ENCODE measurements around the gene BTBD8. TPM values are rescaled to one million over a fixed set of nuclear protein-coding genes. Genes with fewer than 3 reads are reported as not detected.

The BTBD8 gene
- total and polyA plus RNA-seq, 10 donors = 0.52 to 6.9 (median 3.9) TPM

DNA sequence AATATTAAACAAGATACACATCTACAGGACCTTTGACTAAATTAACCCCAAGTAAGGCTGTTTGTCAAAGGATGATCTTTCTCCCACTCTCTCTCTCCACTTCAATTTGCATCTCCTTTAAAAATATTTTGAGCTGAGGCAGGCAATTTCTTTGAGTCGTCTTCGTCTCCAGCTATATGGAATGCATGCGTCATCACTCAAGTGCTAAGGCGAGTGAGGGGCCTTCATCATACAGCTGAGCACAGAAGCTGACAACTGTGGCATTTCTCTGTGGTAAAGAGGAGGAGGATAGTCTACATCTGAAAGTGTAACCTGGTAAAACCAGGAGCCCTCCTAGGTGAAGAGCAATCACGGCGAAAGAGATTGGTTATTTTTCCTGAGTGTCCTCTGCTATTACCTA, 42.7 kb upstream of the BTBD8 start:
- 79 to 88% (median 86%) methylated on average over 6 of the region's 6 CpGs for WGBS, 5 donors
- no peaks in the 10 kb centered on the region for H3K9me3 ChIP-seq
- H3K27me3 ChIP-seq (replicated peaks in 1 of 7) = no peaks in the 10 kb centered on the region
- intact Hi-C loops (cut with DNase I; ENCODE audit: low total_unique reads) = no loop called here
- H3K4me1 ChIP-seq = no peaks in the 10 kb centered on the region
- no peak overlapping the region for H3K27ac ChIP-seq
- no peaks in the 10 kb centered on the region for H3K36me3 ChIP-seq
- no peak for TF ChIP-seq POLR2A (IDR thresholded peaks at IDR 0.05)
- TF ChIP-seq POLR2AphosphoS5 (IDR thresholded peaks at IDR 0.05) = no peak
- TF ChIP-seq, protein P1, sequence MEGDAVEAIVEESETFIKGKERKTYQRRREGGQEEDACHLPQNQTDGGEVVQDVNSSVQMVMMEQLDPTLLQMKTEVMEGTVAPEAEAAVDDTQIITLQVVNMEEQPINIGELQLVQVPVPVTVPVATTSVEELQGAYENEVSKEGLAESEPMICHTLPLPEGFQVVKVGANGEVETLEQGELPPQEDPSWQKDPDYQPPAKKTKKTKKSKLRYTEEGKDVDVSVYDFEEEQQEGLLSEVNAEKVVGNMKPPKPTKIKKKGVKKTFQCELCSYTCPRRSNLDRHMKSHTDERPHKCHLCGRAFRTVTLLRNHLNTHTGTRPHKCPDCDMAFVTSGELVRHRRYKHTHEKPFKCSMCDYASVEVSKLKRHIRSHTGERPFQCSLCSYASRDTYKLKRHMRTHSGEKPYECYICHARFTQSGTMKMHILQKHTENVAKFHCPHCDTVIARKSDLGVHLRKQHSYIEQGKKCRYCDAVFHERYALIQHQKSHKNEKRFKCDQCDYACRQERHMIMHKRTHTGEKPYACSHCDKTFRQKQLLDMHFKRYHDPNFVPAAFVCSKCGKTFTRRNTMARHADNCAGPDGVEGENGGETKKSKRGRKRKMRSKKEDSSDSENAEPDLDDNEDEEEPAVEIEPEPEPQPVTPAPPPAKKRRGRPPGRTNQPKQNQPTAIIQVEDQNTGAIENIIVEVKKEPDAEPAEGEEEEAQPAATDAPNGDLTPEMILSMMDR (IDR thresholded peaks at IDR 0.05 in 8 of 11, conservative IDR thresholded peaks at IDR 0.05 in 3 of 11) = no peak
- no peak for DNase-seq
- H3K4me3 ChIP-seq = no peak overlapping the region

DNA sequence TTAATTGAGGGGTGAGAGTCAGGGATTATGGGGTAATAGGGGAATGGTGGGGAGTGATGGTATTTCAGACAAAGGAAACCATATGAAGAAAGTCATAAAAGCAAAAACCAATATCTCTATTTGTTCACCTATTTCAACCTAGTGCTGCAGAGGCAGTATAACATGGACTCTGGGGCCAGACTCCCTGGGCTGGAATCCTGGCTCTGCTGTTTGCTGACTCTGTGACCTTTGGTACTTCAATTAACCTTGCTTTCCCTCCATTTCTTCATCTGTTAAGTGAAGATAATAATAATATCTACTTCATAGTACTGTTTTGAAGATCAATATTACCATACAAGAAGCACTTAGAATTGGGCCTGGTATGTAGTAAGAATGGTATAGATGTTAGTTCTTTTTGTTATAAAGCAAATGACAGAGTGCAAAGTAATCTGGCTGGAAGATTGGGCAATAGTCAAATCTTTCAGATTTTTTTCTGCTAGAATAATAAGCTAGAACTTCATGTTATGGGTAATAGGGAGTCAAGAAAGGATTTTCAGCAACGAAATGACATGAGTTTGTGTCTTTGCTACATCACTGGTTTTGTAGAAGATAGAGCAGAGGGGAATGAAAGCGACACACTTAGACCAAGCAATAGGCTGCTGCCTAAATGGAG, 41.3 kb upstream of the BTBD8 start:
- H3K9me3 ChIP-seq = no peaks in the 10 kb centered on the region
- H3K27me3 ChIP-seq (replicated peaks in 1 of 7) = no peaks in the 10 kb centered on the region
- H3K4me1 ChIP-seq = no peaks in the 10 kb centered on the region
- TF ChIP-seq POLR2A (IDR thresholded peaks at IDR 0.05) (no peak), POLR2AphosphoS5 (IDR thresholded peaks at IDR 0.05) (no peak)
- TF ChIP-seq, protein P1 (IDR thresholded peaks at IDR 0.05 in 8 of 11, conservative IDR thresholded peaks at IDR 0.05 in 3 of 11) = no peak
- no peak overlapping the region for H3K27ac ChIP-seq
- no peaks in the 10 kb centered on the region for H3K36me3 ChIP-seq
- 81 to 88% (median 87%) methylated on average over 2 of the region's 2 CpGs for WGBS, 5 donors
- intact Hi-C loops (cut with DNase I; ENCODE audit: low total_unique reads) = no loop called here
- H3K4me3 ChIP-seq = no peak overlapping the region
- no peak for DNase-seq

DNA sequence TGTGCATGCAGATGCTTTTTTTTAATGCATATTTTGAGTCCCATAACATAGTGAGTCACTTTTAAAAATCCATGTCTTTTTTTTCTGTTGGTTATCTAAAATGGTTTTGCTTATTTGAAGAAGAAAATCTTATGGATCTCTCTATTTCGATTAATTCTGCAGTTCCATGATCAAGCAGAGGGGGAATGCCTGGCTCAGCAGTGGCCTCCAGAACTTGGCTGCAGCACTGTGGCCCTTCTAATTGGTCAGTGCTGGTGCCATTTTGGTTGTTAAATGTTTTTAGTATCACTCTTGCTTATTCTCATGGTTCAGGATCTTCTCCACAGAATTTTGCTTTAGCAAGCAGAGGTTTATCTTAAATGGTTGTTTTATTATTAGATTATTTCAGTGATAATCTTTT, 39.2 kb upstream of the BTBD8 start:
- no peaks in the 10 kb centered on the region for H3K27me3 ChIP-seq (replicated peaks in 1 of 7)
- no peak overlapping the region for H3K27ac ChIP-seq
- no peak overlapping the region for H3K4me3 ChIP-seq
- TF ChIP-seq, protein P1 (IDR thresholded peaks at IDR 0.05 in 8 of 11, conservative IDR thresholded peaks at IDR 0.05 in 3 of 11) = no peak
- DNase-seq = no peak
- no peaks in the 10 kb centered on the region for H3K36me3 ChIP-seq
- H3K4me1 ChIP-seq = no peaks in the 10 kb centered on the region
- no peaks in the 10 kb centered on the region for H3K9me3 ChIP-seq
- WGBS, 5 donors = 81 to 94% (median 89%) methylated on average over 1 of the region's 1 CpG
- intact Hi-C loops (cut with DNase I; ENCODE audit: low total_unique reads) = no loop called here

DNA sequence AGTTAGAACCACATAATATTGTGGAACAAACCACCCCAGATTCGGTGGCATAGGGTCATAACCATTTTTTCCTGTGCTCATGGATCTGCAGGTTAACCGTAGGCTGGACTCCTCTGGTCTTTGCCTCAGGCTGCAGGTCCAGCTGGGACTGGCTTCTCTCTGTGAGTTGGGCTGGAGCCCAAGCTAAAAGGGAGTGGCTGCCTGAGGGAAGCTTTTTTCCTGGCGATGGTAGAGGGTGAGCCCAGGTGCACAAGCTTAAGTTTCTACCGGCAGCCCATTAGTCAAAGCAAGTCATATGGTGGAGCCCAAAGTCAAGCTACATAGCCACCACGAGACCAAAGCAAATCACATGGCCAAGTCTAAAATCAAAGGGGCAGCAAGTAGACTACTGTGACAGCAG, 36.5 kb upstream of the BTBD8 start:
- Histone ChIP-seq H3K27me3 (replicated peaks in 1 of 7) (no peaks in the 10 kb centered on the region), H3K4me3 (no peak overlapping the region), H3K36me3 (no peaks in the 10 kb centered on the region), H3K27ac (no peak overlapping the region), H3K9me3 (no peaks in the 10 kb centered on the region), H3K4me1 (no peaks in the 10 kb centered on the region)
- TF ChIP-seq POLR2A (IDR thresholded peaks at IDR 0.05) = no peak
- TF ChIP-seq POLR2AphosphoS5 (IDR thresholded peaks at IDR 0.05) = no peak
- TF ChIP-seq, protein P1 (IDR thresholded peaks at IDR 0.05 in 8 of 11, conservative IDR thresholded peaks at IDR 0.05 in 3 of 11) = no peak
- intact Hi-C loops (cut with DNase I; ENCODE audit: low total_unique reads) = no loop called here
- WGBS, 5 donors = 83 to 93% (median 91%) methylated on average over 5 of the region's 5 CpGs
- DNase-seq = no peak

Data from spleen (tissue), 11 donors.